ENCODE results near the gene SH3RF1. TPM values are rescaled to one million over a fixed set of nuclear protein-coding genes. Genes with fewer than 3 reads are reported as not detected.

Gene SH3RF1
- total and polyA plus RNA-seq, 4 donors, result 14.7 to 21.9 (median 18.5) TPM

GRCh38 chr4:169136330-169136729 lies 134.4 kb downstream of the SH3RF1 start:
- peaks cover 13% of the 10 kb centered on the region for H3K36me3 ChIP-seq (ENCODE audit: control insufficient read depth, insufficient read depth, low read length)
- no peak for DNase-seq (ENCODE audit: low read depth in 4 of 6, low spot score in 6 of 6)
- 83% methylated on average over 7 of the region's 7 CpGs for WGBS (ENCODE audit: insufficient coverage)
- H3K27me3 ChIP-seq (ENCODE audit: control insufficient read depth, insufficient read depth, low read length), result no peaks in the 10 kb centered on the region
- H3K27ac ChIP-seq (ENCODE audit: low read depth, low read length), result no peak overlapping the region
- H3K4me1 ChIP-seq (ENCODE audit: control insufficient read depth, insufficient read depth, low read length), result no peaks in the 10 kb centered on the region
- H3K9me3 ChIP-seq (ENCODE audit: control insufficient read depth, insufficient read depth, low read length), result no peaks in the 10 kb centered on the region
- no peak overlapping the region for H3K4me3 ChIP-seq (ENCODE audit: low read depth, low read length)

GRCh38 chr4:169135776-169136175 lies 135.0 kb downstream of the SH3RF1 start:
- WGBS (ENCODE audit: insufficient coverage), result no CpG with 5 or more reads among the region's 2 CpGs
- Histone ChIP-seq H3K4me3 (ENCODE audit: low read depth, low read length) (no peak overlapping the region), H3K4me1 (ENCODE audit: control insufficient read depth, insufficient read depth, low read length) (no peaks in the 10 kb centered on the region), H3K36me3 (ENCODE audit: control insufficient read depth, insufficient read depth, low read length) (peaks cover 13% of the 10 kb centered on the region), H3K9me3 (ENCODE audit: control insufficient read depth, insufficient read depth, low read length) (no peaks in the 10 kb centered on the region), H3K27me3 (ENCODE audit: control insufficient read depth, insufficient read depth, low read length) (no peaks in the 10 kb centered on the region), H3K27ac (ENCODE audit: low read depth, low read length) (no peak overlapping the region)
- DNase-seq (ENCODE audit: low read depth in 4 of 6, low spot score in 6 of 6), result no peak

GRCh38 chr4:169133932-169134331 lies 136.8 kb downstream of the SH3RF1 start:
- Histone ChIP-seq H3K4me3 (ENCODE audit: low read depth, low read length) (no peak overlapping the region), H3K9me3 (ENCODE audit: control insufficient read depth, insufficient read depth, low read length) (no peaks in the 10 kb centered on the region), H3K36me3 (ENCODE audit: control insufficient read depth, insufficient read depth, low read length) (peaks cover 13% of the 10 kb centered on the region), H3K27me3 (ENCODE audit: control insufficient read depth, insufficient read depth, low read length) (no peaks in the 10 kb centered on the region), H3K27ac (ENCODE audit: low read depth, low read length) (peak overlapping the region; percentile 33), H3K4me1 (ENCODE audit: control insufficient read depth, insufficient read depth, low read length) (no peaks in the 10 kb centered on the region)
- no peak for DNase-seq (ENCODE audit: low read depth in 4 of 6, low spot score in 6 of 6)
- no CpG with 5 or more reads among the region's 3 CpGs for WGBS (ENCODE audit: insufficient coverage)

GRCh38 chr4:169132561-169133305 lies 138.0 kb downstream of the SH3RF1 start:
- WGBS (ENCODE audit: insufficient coverage), result no CpG with 5 or more reads among the region's 3 CpGs
- Histone ChIP-seq H3K27ac (ENCODE audit: low read depth, low read length) (no peak overlapping the region), H3K27me3 (ENCODE audit: control insufficient read depth, insufficient read depth, low read length) (no peaks in the 10 kb centered on the region), H3K4me3 (ENCODE audit: low read depth, low read length) (no peak overlapping the region), H3K9me3 (ENCODE audit: control insufficient read depth, insufficient read depth, low read length) (no peaks in the 10 kb centered on the region), H3K4me1 (ENCODE audit: control insufficient read depth, insufficient read depth, low read length) (no peaks in the 10 kb centered on the region), H3K36me3 (ENCODE audit: control insufficient read depth, insufficient read depth, low read length) (peaks cover 13% of the 10 kb centered on the region)
- no peak for DNase-seq (ENCODE audit: low read depth in 4 of 6, low spot score in 6 of 6)

GRCh38 chr4:169131556-169132208 lies 139.1 kb downstream of the SH3RF1 start:
- H3K27ac ChIP-seq (ENCODE audit: low read depth, low read length), result no peak overlapping the region
- H3K4me1 ChIP-seq (ENCODE audit: control insufficient read depth, insufficient read depth, low read length), result no peaks in the 10 kb centered on the region
- H3K9me3 ChIP-seq (ENCODE audit: control insufficient read depth, insufficient read depth, low read length), result no peaks in the 10 kb centered on the region
- 98% methylated on average over 6 of the region's 9 CpGs for WGBS (ENCODE audit: insufficient coverage)
- no peaks in the 10 kb centered on the region for H3K27me3 ChIP-seq (ENCODE audit: control insufficient read depth, insufficient read depth, low read length)
- DNase-seq (ENCODE audit: low read depth in 4 of 6, low spot score in 6 of 6), result no peak
- peaks cover 13% of the 10 kb centered on the region for H3K36me3 ChIP-seq (ENCODE audit: control insufficient read depth, insufficient read depth, low read length)
- no peak overlapping the region for H3K4me3 ChIP-seq (ENCODE audit: low read depth, low read length)

GRCh38 chr4:169128902-169129301 lies 141.9 kb downstream of the SH3RF1 start:
- no peak for DNase-seq (ENCODE audit: low read depth in 4 of 6, low spot score in 6 of 6)
- WGBS (ENCODE audit: insufficient coverage), result no CpG with 5 or more reads among the region's 3 CpGs
- Histone ChIP-seq H3K36me3 (ENCODE audit: control insufficient read depth, insufficient read depth, low read length) (peaks cover 5% of the 10 kb centered on the region), H3K27ac (ENCODE audit: low read depth, low read length) (no peak overlapping the region), H3K27me3 (ENCODE audit: control insufficient read depth, insufficient read depth, low read length) (no peaks in the 10 kb centered on the region), H3K4me1 (ENCODE audit: control insufficient read depth, insufficient read depth, low read length) (no peaks in the 10 kb centered on the region), H3K4me3 (ENCODE audit: low read depth, low read length) (no peak overlapping the region), H3K9me3 (ENCODE audit: control insufficient read depth, insufficient read depth, low read length) (no peaks in the 10 kb centered on the region)

- Histone ChIP-seq H3K27ac (ENCODE audit: low read depth, low read length) (no peak overlapping the region), H3K36me3 (ENCODE audit: control insufficient read depth, insufficient read depth, low read length) (no peaks in the 10 kb centered on the region), H3K9me3 (ENCODE audit: control insufficient read depth, insufficient read depth, low read length) (no peaks in the 10 kb centered on the region), H3K4me3 (ENCODE audit: low read depth, low read length) (no peak overlapping the region), H3K4me1 (ENCODE audit: control insufficient read depth, insufficient read depth, low read length) (no peaks in the 10 kb centered on the region), H3K27me3 (ENCODE audit: control insufficient read depth, insufficient read depth, low read length) (no peaks in the 10 kb centered on the region)
- WGBS (ENCODE audit: insufficient coverage), result no CpG with 5 or more reads among the region's 1 CpG
- peak in 1 of 6 donors; percentile 57 for DNase-seq (ENCODE audit: low read depth in 4 of 6, low spot score in 6 of 6)
These were observed 143.4 kb downstream of the SH3RF1 start for GRCh38 chr4:169127314-169127713.

GRCh38 chr4:169124661-169125060 lies 146.1 kb downstream of the SH3RF1 start:
- Histone ChIP-seq H3K36me3 (ENCODE audit: control insufficient read depth, insufficient read depth, low read length) (peaks cover 4% of the 10 kb centered on the region), H3K9me3 (ENCODE audit: control insufficient read depth, insufficient read depth, low read length) (no peaks in the 10 kb centered on the region), H3K27ac (ENCODE audit: low read depth, low read length) (no peak overlapping the region), H3K4me1 (ENCODE audit: control insufficient read depth, insufficient read depth, low read length) (peaks cover 3% of the 10 kb centered on the region), H3K4me3 (ENCODE audit: low read depth, low read length) (no peak overlapping the region), H3K27me3 (ENCODE audit: control insufficient read depth, insufficient read depth, low read length) (no peaks in the 10 kb centered on the region)
- DNase-seq (ENCODE audit: low read depth in 4 of 6, low spot score in 6 of 6), result no peak
- WGBS (ENCODE audit: insufficient coverage), result 86% methylated on average over 2 of the region's 2 CpGs

- WGBS (ENCODE audit: insufficient coverage), result no CpG with 5 or more reads among the region's 2 CpGs
- peak in 1 of 6 donors; percentile 38 for DNase-seq (ENCODE audit: low read depth in 4 of 6, low spot score in 6 of 6)
- H3K27me3 ChIP-seq (ENCODE audit: control insufficient read depth, insufficient read depth, low read length), result no peaks in the 10 kb centered on the region
- peaks cover 3% of the 10 kb centered on the region for H3K4me1 ChIP-seq (ENCODE audit: control insufficient read depth, insufficient read depth, low read length)
- no peak overlapping the region for H3K4me3 ChIP-seq (ENCODE audit: low read depth, low read length)
- no peak overlapping the region for H3K27ac ChIP-seq (ENCODE audit: low read depth, low read length)
- no peaks in the 10 kb centered on the region for H3K9me3 ChIP-seq (ENCODE audit: control insufficient read depth, insufficient read depth, low read length)
- H3K36me3 ChIP-seq (ENCODE audit: control insufficient read depth, insufficient read depth, low read length), result peaks cover 6% of the 10 kb centered on the region
These were observed 148.3 kb downstream of the SH3RF1 start for GRCh38 chr4:169122422-169122821.

- no peaks in the 10 kb centered on the region for H3K9me3 ChIP-seq (ENCODE audit: control insufficient read depth, insufficient read depth, low read length)
- 93% methylated on average over 11 of the region's 12 CpGs for WGBS (ENCODE audit: insufficient coverage)
- H3K4me1 ChIP-seq (ENCODE audit: control insufficient read depth, insufficient read depth, low read length), result peaks cover 3% of the 10 kb centered on the region
- H3K4me3 ChIP-seq (ENCODE audit: low read depth, low read length), result no peak overlapping the region
- DNase-seq (ENCODE audit: low read depth in 4 of 6, low spot score in 6 of 6), result no peak
- peaks cover 9% of the 10 kb centered on the region for H3K36me3 ChIP-seq (ENCODE audit: control insufficient read depth, insufficient read depth, low read length)
- H3K27ac ChIP-seq (ENCODE audit: low read depth, low read length), result no peak overlapping the region
- H3K27me3 ChIP-seq (ENCODE audit: control insufficient read depth, insufficient read depth, low read length), result no peaks in the 10 kb centered on the region
These were observed 148.8 kb downstream of the SH3RF1 start for GRCh38 chr4:169121861-169122382.
